Measurements from ENCODE around the gene NIPSNAP2. TPM values are rescaled to one million over a fixed set of nuclear protein-coding genes. Genes with fewer than 3 reads are reported as not detected.

NIPSNAP2 gene
- total and polyA plus RNA-seq, 2 of the 13 experiments (the other 11 are each of a cell fraction or from before 2014, with no cell fraction given), result 40.3 to 61.5 TPM

DNA sequence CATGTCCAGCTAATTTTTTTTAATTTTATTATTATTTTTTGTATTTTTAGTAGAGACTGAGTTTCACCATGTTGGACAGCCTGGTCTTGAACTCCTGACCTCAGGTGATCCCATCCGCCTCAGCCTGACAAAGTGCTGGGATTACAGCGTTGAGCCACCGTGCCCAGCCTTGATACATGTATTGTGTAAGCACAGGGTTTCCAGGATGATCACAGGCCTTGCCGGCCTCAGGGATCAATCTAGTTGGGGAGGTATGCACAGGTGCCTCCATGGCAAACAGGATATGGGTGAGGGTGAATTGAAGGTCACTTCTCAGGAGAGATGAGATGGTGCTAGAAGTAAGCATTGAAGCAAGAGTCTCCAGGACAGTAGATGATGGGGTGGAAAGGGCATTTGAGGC lies 7.2 kb upstream of the NIPSNAP2 start (continued):
- TF ChIP-seq PCBP1 (IDR thresholded peaks at IDR 0.05; ENCODE audit: borderline replicate concordance, low read depth, low read length) (no peak), SRF (IDR thresholded peaks at IDR 0.05; ENCODE audit: low read depth, low read length) (no peak), HNRNPL (IDR thresholded peaks at IDR 0.05; ENCODE audit: low read depth, low read length) (no peak), HNRNPLL (IDR thresholded peaks at IDR 0.05; ENCODE audit: low read depth, low read length, poor library complexity, severe bottlenecking) (no peak), KLF16 (CRISPR knock-in tag; IDR thresholded peaks at IDR 0.05) (no peak), ZNF841 (CRISPR knock-in tag; IDR thresholded peaks at IDR 0.05; ENCODE audit: borderline replicate concordance) (no peak), HNF4A (CRISPR knock-in tag; IDR thresholded peaks at IDR 0.05) (peak; percentile 31; the same call in 1 of the 2 replicates), FOXA3 (CRISPR knock-in tag; IDR thresholded peaks at IDR 0.05) (0 out of 2 replicates have a peak, but pooled peaks have one; percentile 22), PHB2 (IDR thresholded peaks at IDR 0.05; ENCODE audit: partially characterized antibody) (no peak), NR2F1 (CRISPR knock-in tag; IDR thresholded peaks at IDR 0.05) (0 out of 4 replicates have a peak, but pooled peaks have one; percentile 19 to 26), GTF2F1 (IDR thresholded peaks at IDR 0.05; ENCODE audit: low read length) (no peak), ZNF180 (CRISPR knock-in tag; IDR thresholded peaks at IDR 0.05; ENCODE audit: borderline replicate concordance, low read depth) (no peak), SALL2 (CRISPR knock-in tag; IDR thresholded peaks at IDR 0.05) (no peak), ZFP1 (CRISPR knock-in tag; IDR thresholded peaks at IDR 0.05) (no peak), TRIM24 (CRISPR knock-in tag; IDR thresholded peaks at IDR 0.05) (no peak), EP300 (IDR thresholded peaks at IDR 0.05; ENCODE audit: low read depth in 2 of 2, low read length in 2 of 2) (peak in 1 of 2 experiments; percentile 51; a peak in 1 of 4 replicates), EP300 (CRISPR knock-in tag; IDR thresholded peaks at IDR 0.05; ENCODE audit: borderline replicate concordance) (no peak), RBFOX2 (IDR thresholded peaks at IDR 0.05; ENCODE audit: low read depth, low read length) (no peak), TEAD3 (CRISPR knock-in tag; optimal IDR thresholded peaks at IDR 0.05; ENCODE audit: borderline replicate concordance) (peak; percentile 70), MTF1 (CRISPR knock-in tag; IDR thresholded peaks at IDR 0.05) (no peak)
- TF ChIP-seq, protein P1, sequence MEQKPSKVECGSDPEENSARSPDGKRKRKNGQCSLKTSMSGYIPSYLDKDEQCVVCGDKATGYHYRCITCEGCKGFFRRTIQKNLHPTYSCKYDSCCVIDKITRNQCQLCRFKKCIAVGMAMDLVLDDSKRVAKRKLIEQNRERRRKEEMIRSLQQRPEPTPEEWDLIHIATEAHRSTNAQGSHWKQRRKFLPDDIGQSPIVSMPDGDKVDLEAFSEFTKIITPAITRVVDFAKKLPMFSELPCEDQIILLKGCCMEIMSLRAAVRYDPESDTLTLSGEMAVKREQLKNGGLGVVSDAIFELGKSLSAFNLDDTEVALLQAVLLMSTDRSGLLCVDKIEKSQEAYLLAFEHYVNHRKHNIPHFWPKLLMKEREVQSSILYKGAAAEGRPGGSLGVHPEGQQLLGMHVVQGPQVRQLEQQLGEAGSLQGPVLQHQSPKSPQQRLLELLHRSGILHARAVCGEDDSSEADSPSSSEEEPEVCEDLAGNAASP (CRISPR knock-in tag; IDR thresholded peaks at IDR 0.05; ENCODE audit: borderline replicate concordance), result peak; percentile 55; the same call in 1 of the 2 replicates
- TF ChIP-seq, protein P2, sequence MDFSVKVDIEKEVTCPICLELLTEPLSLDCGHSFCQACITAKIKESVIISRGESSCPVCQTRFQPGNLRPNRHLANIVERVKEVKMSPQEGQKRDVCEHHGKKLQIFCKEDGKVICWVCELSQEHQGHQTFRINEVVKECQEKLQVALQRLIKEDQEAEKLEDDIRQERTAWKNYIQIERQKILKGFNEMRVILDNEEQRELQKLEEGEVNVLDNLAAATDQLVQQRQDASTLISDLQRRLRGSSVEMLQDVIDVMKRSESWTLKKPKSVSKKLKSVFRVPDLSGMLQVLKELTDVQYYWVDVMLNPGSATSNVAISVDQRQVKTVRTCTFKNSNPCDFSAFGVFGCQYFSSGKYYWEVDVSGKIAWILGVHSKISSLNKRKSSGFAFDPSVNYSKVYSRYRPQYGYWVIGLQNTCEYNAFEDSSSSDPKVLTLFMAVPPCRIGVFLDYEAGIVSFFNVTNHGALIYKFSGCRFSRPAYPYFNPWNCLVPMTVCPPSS (IDR thresholded peaks at IDR 0.05), result no peak
- TF ChIP-seq, protein P3, sequence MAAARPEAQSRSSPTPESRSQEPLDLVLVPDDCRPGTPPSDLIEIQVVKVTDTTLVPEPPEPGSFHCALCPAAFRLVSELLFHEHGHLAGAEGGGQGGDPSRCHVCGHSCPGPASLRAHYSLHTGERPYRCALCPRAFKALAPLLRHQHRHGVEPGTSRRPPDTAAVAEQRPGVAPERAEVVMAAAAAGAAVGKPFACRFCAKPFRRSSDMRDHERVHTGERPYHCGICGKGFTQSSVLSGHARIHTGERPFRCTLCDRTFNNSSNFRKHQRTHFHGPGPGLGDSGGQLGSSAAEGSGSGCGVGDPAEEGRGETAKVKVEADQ (CRISPR knock-in tag; IDR thresholded peaks at IDR 0.05; ENCODE audit: borderline replicate concordance), result no peak
- TF ChIP-seq, protein P4, sequence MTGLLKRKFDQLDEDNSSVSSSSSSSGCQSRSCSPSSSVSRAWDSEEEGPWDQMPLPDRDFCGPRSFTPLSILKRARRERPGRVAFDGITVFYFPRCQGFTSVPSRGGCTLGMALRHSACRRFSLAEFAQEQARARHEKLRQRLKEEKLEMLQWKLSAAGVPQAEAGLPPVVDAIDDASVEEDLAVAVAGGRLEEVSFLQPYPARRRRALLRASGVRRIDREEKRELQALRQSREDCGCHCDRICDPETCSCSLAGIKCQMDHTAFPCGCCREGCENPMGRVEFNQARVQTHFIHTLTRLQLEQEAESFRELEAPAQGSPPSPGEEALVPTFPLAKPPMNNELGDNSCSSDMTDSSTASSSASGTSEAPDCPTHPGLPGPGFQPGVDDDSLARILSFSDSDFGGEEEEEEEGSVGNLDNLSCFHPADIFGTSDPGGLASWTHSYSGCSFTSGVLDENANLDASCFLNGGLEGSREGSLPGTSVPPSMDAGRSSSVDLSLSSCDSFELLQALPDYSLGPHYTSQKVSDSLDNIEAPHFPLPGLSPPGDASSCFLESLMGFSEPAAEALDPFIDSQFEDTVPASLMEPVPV (CRISPR knock-in tag; IDR thresholded peaks at IDR 0.05), result no peak
- TF ChIP-seq, protein P5, sequence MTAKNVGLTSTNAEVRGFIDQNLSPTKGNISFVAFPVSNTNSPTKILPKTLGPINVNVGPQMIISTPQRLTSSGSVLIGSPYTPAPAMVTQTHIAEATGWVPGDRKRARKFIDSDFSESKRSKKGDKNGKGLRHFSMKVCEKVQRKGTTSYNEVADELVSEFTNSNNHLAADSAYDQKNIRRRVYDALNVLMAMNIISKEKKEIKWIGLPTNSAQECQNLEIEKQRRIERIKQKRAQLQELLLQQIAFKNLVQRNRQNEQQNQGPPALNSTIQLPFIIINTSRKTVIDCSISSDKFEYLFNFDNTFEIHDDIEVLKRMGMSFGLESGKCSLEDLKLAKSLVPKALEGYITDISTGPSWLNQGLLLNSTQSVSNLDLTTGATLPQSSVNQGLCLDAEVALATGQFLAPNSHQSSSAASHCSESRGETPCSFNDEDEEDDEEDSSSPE (CRISPR knock-in tag; IDR thresholded peaks at IDR 0.05), result no peak
